ENCODE results near the gene MUC5AC. TPM values are rescaled to one million over a fixed set of nuclear protein-coding genes. Genes with fewer than 3 reads are reported as not detected.
"Not testable (repeated sequence)": the region's sequence is repeated elsewhere in the genome, so short reads cannot be mapped to it uniquely, and the experiment has no call there.

MUC5AC gene
- polyA plus RNA-seq, 4 donors, result 0.06 to 0.13 TPM; not detected in 2

DNA sequence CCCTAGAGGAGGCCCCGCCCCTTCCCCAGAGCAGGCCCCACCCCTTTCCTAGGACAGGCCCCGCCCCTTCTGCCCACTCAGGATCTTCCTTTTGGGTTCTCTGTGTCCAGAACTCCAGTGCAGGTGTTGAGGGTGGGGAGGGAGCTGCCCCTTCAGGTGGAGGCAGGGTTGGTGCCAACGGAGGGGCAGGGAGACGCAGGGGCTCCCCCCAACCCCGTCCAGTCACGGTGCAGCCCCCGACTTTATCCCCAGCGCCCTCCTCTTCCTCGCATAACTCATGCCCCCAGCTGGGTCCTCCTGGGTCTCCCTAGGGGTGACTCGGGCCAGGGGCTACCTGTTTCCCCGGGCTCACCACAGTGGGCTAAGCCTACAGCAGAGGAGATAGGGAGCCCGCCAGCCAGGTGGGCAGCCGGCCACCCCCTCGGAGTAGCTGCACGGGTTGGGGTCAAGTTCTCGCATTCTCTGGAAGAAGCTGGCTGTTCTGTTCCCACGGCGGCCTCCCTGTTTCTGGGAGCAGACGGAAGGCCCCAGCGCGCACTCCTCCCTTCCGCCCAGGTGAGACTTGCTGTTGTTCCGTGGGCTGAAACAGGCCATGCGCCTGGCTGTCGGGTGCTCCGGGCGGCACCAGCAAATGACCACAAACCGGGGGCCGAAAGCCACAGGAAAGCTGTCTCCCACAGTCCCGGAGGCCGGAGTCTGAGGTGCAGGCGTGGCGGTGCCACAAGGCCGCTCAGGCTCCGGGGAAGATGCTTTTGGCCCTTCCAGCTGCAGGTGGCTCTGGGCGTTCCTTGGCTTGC is 44.1 kb upstream of the MUC5AC start:
- Histone ChIP-seq H3K36me3 (ENCODE audit: control insufficient read depth in 3 of 3, insufficient read depth in 2 of 3, low read depth in 1 of 3, low read length in 3 of 3) (peaks cover 0 to under 1% (median 0%) of the 10 kb centered on the region in 3 donors), H3K27me3 (ENCODE audit: control insufficient read depth in 3 of 3, insufficient read depth in 3 of 3, low read length in 3 of 3) (no peaks in the 10 kb centered on the region), H3K27ac (ENCODE audit: low read depth in 1 of 3, low read length in 2 of 3) (no peak overlapping the region), H3K4me3 (ENCODE audit: low read depth in 1 of 3, low read length in 3 of 3) (no peak overlapping the region), H3K4me1 (ENCODE audit: control insufficient read depth in 3 of 3, insufficient read depth in 2 of 3, low read depth in 1 of 3, low read length in 2 of 3) (no peaks in the 10 kb centered on the region), H3K9me3 (ENCODE audit: control insufficient read depth in 2 of 2, insufficient read depth in 1 of 2, low read depth in 1 of 2, low read length in 1 of 2) (no peaks in the 10 kb centered on the region)
- FAIRE-seq (no peak), DNase-seq (no peak)
- 75 to 85% (median 81%) methylated on average over 35 to 36 of the region's 36 CpGs for WGBS, 3 donors

- H3K4me1 ChIP-seq (ENCODE audit: control insufficient read depth in 3 of 3, insufficient read depth in 2 of 3, low read depth in 1 of 3, low read length in 2 of 3); DNase-seq; FAIRE-seq; H3K27ac ChIP-seq (ENCODE audit: low read depth in 1 of 3, low read length in 2 of 3); H3K27me3 ChIP-seq (ENCODE audit: control insufficient read depth in 3 of 3, insufficient read depth in 3 of 3, low read length in 3 of 3); H3K36me3 ChIP-seq (ENCODE audit: control insufficient read depth in 3 of 3, insufficient read depth in 2 of 3, low read depth in 1 of 3, low read length in 3 of 3); H3K4me3 ChIP-seq (ENCODE audit: low read depth in 1 of 3, low read length in 3 of 3); H3K9me3 ChIP-seq (ENCODE audit: control insufficient read depth in 2 of 2, insufficient read depth in 1 of 2, low read depth in 1 of 2, low read length in 1 of 2): not testable (repeated sequence)
- 83 to 87% (median 86%) methylated on average over 6 of the region's 6 CpGs for WGBS, 3 donors
Observed at GRCh38 chr11:1115292-1115691, 42.5 kb upstream of the MUC5AC start.

- WGBS, 3 donors, result 82 to 84% (median 84%) methylated on average over 12 of the region's 12 CpGs
- Histone ChIP-seq H3K27ac (ENCODE audit: low read depth in 1 of 3, low read length in 2 of 3) (no peak overlapping the region), H3K4me1 (ENCODE audit: control insufficient read depth in 3 of 3, insufficient read depth in 2 of 3, low read depth in 1 of 3, low read length in 2 of 3) (no peaks in the 10 kb centered on the region), H3K9me3 (ENCODE audit: control insufficient read depth in 2 of 2, insufficient read depth in 1 of 2, low read depth in 1 of 2, low read length in 1 of 2) (no peaks in the 10 kb centered on the region), H3K4me3 (ENCODE audit: low read depth in 1 of 3, low read length in 3 of 3) (no peak overlapping the region), H3K27me3 (ENCODE audit: control insufficient read depth in 3 of 3, insufficient read depth in 3 of 3, low read length in 3 of 3) (no peaks in the 10 kb centered on the region), H3K36me3 (ENCODE audit: control insufficient read depth in 3 of 3, insufficient read depth in 2 of 3, low read depth in 1 of 3, low read length in 3 of 3) (no peaks in the 10 kb centered on the region)
- FAIRE-seq (no peak), DNase-seq (no peak)
Observed at GRCh38 chr11:1116104-1116503, 41.6 kb upstream of the MUC5AC start.

DNA sequence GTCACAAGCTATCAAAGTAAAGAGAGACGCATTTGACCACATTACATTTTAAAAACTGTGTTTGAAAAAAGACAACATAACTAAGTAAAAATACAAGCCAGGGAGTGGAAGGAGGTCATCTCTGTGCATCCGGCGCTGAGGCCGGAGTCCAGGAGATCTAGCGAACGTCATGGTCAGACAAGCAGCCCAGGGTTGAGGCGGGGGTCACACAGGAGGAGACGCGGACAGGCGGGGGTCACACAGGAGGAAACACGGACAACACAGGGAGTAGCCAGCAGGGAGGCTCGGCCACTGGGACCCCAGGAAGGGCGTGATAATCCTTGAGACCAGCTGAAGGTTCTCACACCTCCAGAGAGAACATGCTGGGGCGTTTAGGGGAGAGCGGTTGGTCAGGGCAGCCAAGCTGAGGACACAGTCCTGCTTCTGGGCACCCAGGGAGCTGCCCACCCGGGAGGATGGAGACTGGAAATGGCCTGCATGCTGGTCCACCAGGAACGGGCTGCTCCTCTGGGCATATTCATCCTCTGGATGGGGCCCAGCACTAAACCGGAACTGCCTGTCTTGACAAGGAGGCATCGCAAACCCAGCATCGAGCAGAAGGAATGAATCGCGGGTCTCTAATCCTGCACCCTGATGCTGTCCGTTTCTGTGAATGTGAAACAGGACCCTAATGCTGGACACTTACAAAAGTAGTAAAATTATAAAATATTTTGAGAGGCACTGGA is 40.9 kb upstream of the MUC5AC start:
- DNase-seq (no peak), FAIRE-seq (no peak)
- H3K27me3 ChIP-seq (ENCODE audit: control insufficient read depth in 3 of 3, insufficient read depth in 3 of 3, low read length in 3 of 3), result no peaks in the 10 kb centered on the region
- H3K36me3 ChIP-seq (ENCODE audit: control insufficient read depth in 3 of 3, insufficient read depth in 2 of 3, low read depth in 1 of 3, low read length in 3 of 3), result no peaks in the 10 kb centered on the region
- H3K4me1 ChIP-seq (ENCODE audit: control insufficient read depth in 3 of 3, insufficient read depth in 2 of 3, low read depth in 1 of 3, low read length in 2 of 3), result no peaks in the 10 kb centered on the region
- H3K4me3 ChIP-seq (ENCODE audit: low read depth in 1 of 3, low read length in 3 of 3), result no peak overlapping the region
- WGBS, 3 donors, result 69 to 75% (median 71%) methylated on average over 23 of the region's 23 CpGs
- no peaks in the 10 kb centered on the region for H3K9me3 ChIP-seq (ENCODE audit: control insufficient read depth in 2 of 2, insufficient read depth in 1 of 2, low read depth in 1 of 2, low read length in 1 of 2)
- no peak overlapping the region for H3K27ac ChIP-seq (ENCODE audit: low read depth in 1 of 3, low read length in 2 of 3)

- WGBS, 3 donors, result 58 to 79% (median 61%) methylated on average over 6 of the region's 6 CpGs
- Histone ChIP-seq H3K27me3 (ENCODE audit: control insufficient read depth in 3 of 3, insufficient read depth in 3 of 3, low read length in 3 of 3) (no peaks in the 10 kb centered on the region), H3K9me3 (ENCODE audit: control insufficient read depth in 2 of 2, insufficient read depth in 1 of 2, low read depth in 1 of 2, low read length in 1 of 2) (no peaks in the 10 kb centered on the region), H3K27ac (ENCODE audit: low read depth in 1 of 3, low read length in 2 of 3) (no peak overlapping the region), H3K4me1 (ENCODE audit: control insufficient read depth in 3 of 3, insufficient read depth in 2 of 3, low read depth in 1 of 3, low read length in 2 of 3) (no peaks in the 10 kb centered on the region), H3K36me3 (ENCODE audit: control insufficient read depth in 3 of 3, insufficient read depth in 2 of 3, low read depth in 1 of 3, low read length in 3 of 3) (no peaks in the 10 kb centered on the region), H3K4me3 (ENCODE audit: low read depth in 1 of 3, low read length in 3 of 3) (no peak overlapping the region)
- DNase-seq (no peak), FAIRE-seq (no peak)
Observed at GRCh38 chr11:1117992-1118391, 39.8 kb upstream of the MUC5AC start.

DNA sequence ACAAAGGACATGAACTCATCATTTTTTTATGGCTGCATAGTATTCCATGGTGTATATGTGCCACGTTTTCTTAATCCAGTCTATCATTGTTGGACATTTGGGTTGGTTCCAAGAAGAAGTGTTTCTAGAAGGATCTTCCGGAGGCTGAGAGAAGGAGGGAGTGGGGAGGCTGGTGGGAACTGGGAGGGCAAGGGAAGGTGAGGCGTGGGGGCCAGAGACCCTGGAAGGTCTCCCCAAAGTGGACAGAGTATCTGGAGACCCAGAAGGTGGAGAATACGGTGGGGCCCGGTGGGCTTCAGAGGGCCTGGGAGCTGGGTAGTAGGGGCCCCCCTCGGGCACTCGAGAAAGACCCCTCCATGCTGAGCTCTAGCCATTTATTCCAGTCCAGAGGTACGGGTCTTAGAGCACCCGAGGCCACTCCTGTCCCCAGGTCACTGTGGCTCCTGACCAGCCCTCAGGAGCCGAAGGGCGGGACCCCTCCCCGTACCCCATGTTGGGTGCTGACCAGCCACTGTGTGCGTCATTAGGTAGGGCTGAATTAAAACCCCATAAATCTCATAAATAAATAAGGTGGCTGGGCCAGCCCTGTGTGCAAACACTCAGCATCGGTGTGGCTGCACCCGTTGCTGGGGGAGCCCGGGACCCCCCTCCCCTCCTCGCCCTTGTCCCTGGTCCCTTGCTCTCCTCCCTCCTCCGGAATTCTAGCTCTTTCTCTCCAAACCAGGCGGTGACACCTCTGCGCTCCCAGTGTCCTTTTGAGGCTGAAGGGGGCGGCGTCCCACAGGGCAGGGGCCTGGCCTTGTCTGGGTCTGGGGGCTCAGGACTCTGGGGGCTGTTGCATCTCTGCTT is 38.8 kb upstream of the MUC5AC start:
- no peaks in the 10 kb centered on the region for H3K9me3 ChIP-seq (ENCODE audit: control insufficient read depth in 2 of 2, insufficient read depth in 1 of 2, low read depth in 1 of 2, low read length in 1 of 2)
- H3K4me3 ChIP-seq (ENCODE audit: low read depth in 1 of 3, low read length in 3 of 3), result no peak overlapping the region
- DNase-seq (no peak), FAIRE-seq (no peak)
- H3K27ac ChIP-seq (ENCODE audit: low read depth in 1 of 3, low read length in 2 of 3), result no peak overlapping the region
- H3K36me3 ChIP-seq (ENCODE audit: control insufficient read depth in 3 of 3, insufficient read depth in 2 of 3, low read depth in 1 of 3, low read length in 3 of 3), result no peaks in the 10 kb centered on the region
- H3K27me3 ChIP-seq (ENCODE audit: control insufficient read depth in 3 of 3, insufficient read depth in 3 of 3, low read length in 3 of 3), result no peaks in the 10 kb centered on the region
- WGBS, 3 donors, result 56 to 72% (median 63%) methylated on average over 22 of the region's 22 CpGs
- no peaks in the 10 kb centered on the region for H3K4me1 ChIP-seq (ENCODE audit: control insufficient read depth in 3 of 3, insufficient read depth in 2 of 3, low read depth in 1 of 3, low read length in 2 of 3)

GRCh38 chr11:1119604-1120146 is 38.1 kb upstream of the MUC5AC start:
- Histone ChIP-seq H3K9me3 (ENCODE audit: control insufficient read depth in 2 of 2, insufficient read depth in 1 of 2, low read depth in 1 of 2, low read length in 1 of 2) (no peaks in the 10 kb centered on the region), H3K4me3 (ENCODE audit: low read depth in 1 of 3, low read length in 3 of 3) (no peak overlapping the region), H3K36me3 (ENCODE audit: control insufficient read depth in 3 of 3, insufficient read depth in 2 of 3, low read depth in 1 of 3, low read length in 3 of 3) (no peaks in the 10 kb centered on the region), H3K4me1 (ENCODE audit: control insufficient read depth in 3 of 3, insufficient read depth in 2 of 3, low read depth in 1 of 3, low read length in 2 of 3) (no peaks in the 10 kb centered on the region), H3K27ac (ENCODE audit: low read depth in 1 of 3, low read length in 2 of 3) (no peak overlapping the region), H3K27me3 (ENCODE audit: control insufficient read depth in 3 of 3, insufficient read depth in 3 of 3, low read length in 3 of 3) (no peaks in the 10 kb centered on the region)
- DNase-seq (no peak), FAIRE-seq (no peak)
- 77 to 81% (median 78%) methylated on average over 13 to 17 of the region's 17 CpGs for WGBS, 3 donors
